Measurements from ENCODE around the gene TEAD3. TPM values are rescaled to one million over a fixed set of nuclear protein-coding genes. Genes with fewer than 3 reads are reported as not detected.

The TEAD3 gene
- total RNA-seq, 1 experiment from 2014 or later, result 27.0 TPM

- peak overlapping the region; percentile 36 for H2AFZ ChIP-seq (ENCODE audit: low read length)
- H2BK15ac ChIP-seq (ENCODE audit: low read depth, low read length), result no peak overlapping the region
- H3K79me1 ChIP-seq (ENCODE audit: insufficient read depth, low read depth, low read length, poor library complexity, severe bottlenecking), result no peaks in the 10 kb centered on the region
- no peaks in the 10 kb centered on the region for H4K20me1 ChIP-seq (ENCODE audit: control insufficient read depth, insufficient read depth, insufficient read length)
- H3K4me1 ChIP-seq (ENCODE audit: insufficient read depth, low read length), result no peaks in the 10 kb centered on the region; the same call in 1 of the 2 replicates
- H4K5ac ChIP-seq (ENCODE audit: insufficient read length, low read depth, low read length), result no peak overlapping the region
- peaks cover 3% of the 10 kb centered on the region for H3K23me2 ChIP-seq (ENCODE audit: insufficient read length, low read depth, low read length, poor library complexity, severe bottlenecking)
- H3K23ac ChIP-seq (ENCODE audit: insufficient read length, low read depth, low read length), result no peak overlapping the region
- H3K9me3 ChIP-seq (ENCODE audit: control insufficient read depth, low read depth, low read length), result no peaks in the 10 kb centered on the region
- no peaks in the 10 kb centered on the region for H3K79me2 ChIP-seq (ENCODE audit: insufficient read depth, low read length)
- no peaks in the 10 kb centered on the region for H3K36me3 Mint-ChIP-seq (ENCODE audit: insufficient read depth in 1 of 3, low read depth in 3 of 3)
- no peak overlapping the region for H3K14ac ChIP-seq (ENCODE audit: insufficient read depth, low read length)
- H2AK5ac ChIP-seq (ENCODE audit: insufficient read length, low read length), result no peak overlapping the region
- no peak overlapping the region for H3K9ac ChIP-seq (ENCODE audit: extremely low read depth, insufficient read length, low read length)
- H2BK120ac ChIP-seq (ENCODE audit: low read depth, low read length, poor library complexity, severe bottlenecking), result no peak overlapping the region
- peak overlapping the region in 1 of 2 experiments; percentile 23; a peak in 2 of 5 replicates for H3K4me3 Mint-ChIP-seq
- WGBS (ENCODE audit: extremely low coverage, insufficient read length, low lambda C conversion rate), result no CpG with 5 or more reads among the region's 16 CpGs
- DNase-seq, result peak; percentile 84
- H3K9me3 Mint-ChIP-seq, result no peaks in the 10 kb centered on the region; a peak in 1 of 5 replicates
- no peak overlapping the region for H2BK12ac ChIP-seq (ENCODE audit: insufficient read length, low read depth, low read length)
- no peaks in the 10 kb centered on the region for H3K27me3 ChIP-seq (ENCODE audit: insufficient read depth, low read length)
- no peak overlapping the region for H3K56ac ChIP-seq (ENCODE audit: insufficient read length, low read depth, low read length)
- no peak overlapping the region for H3K4ac ChIP-seq (ENCODE audit: low read depth, low read length)
- no peak overlapping the region for H4K8ac ChIP-seq (replicated peaks; ENCODE audit: insufficient read length, low read depth, low read length)
- H3K27me3 Mint-ChIP-seq (ENCODE audit: low read depth), result no peaks in the 10 kb centered on the region; the same call in none of the 2 replicates
- H3K4me1 Mint-ChIP-seq, result peaks cover 19 to 27% of the 10 kb centered on the region in 2 experiments
- H3K4me2 ChIP-seq (ENCODE audit: insufficient read depth, insufficient read length, low read length), result no peak overlapping the region
- H3K27ac Mint-ChIP-seq, result peak overlapping the region in 2 of 3 experiments; percentile 14 to 23; a peak in 3 of 7 replicates
- no peak overlapping the region for H3T11ph ChIP-seq (ENCODE audit: low read length)
- H2BK20ac ChIP-seq (ENCODE audit: low read depth, low read length, poor library complexity, severe bottlenecking), result no peak overlapping the region
- no peak overlapping the region for H2BK5ac ChIP-seq (ENCODE audit: insufficient read length, low read length)
- H4K91ac ChIP-seq (ENCODE audit: insufficient read length, low read depth, low read length), result no peak overlapping the region
- no peak for TF ChIP-seq CTCF (conservative IDR thresholded peaks at IDR 0.05)
- H3K27ac ChIP-seq (ENCODE audit: insufficient read length, low read depth, low read length), result no peak overlapping the region
- H3K18ac ChIP-seq (ENCODE audit: insufficient read length, low read depth, low read length), result no peak overlapping the region
Measured at GRCh38 chr6:35543459-35544193, 46.7 kb upstream of the TEAD3 start.
